Vagina (tissue), 2 donors: ENCODE data around the gene PPP1R9B. TPM values are rescaled to one million over a fixed set of nuclear protein-coding genes. Genes with fewer than 3 reads are reported as not detected.

ENCODE experiments used
- DNase-seq, 2 donors: peaks; one replicate each; pipeline ENCODE4 v3.0.0-alpha.2; 2017; ENCODE audit errors: extremely low spot score in 2 of 2
- H3K27ac ChIP-seq: fragments of 200-600 bp; sonication (generic); one replicate; pipeline ENCODE4 v1.5.1; 2019
- H3K27me3 ChIP-seq: fragments of 200-600 bp; sonication (generic); one replicate; pipeline ENCODE4 v1.5.1; 2019
- H3K36me3 ChIP-seq, 2 donors: fragments of 200-600 bp; sonication (generic); one replicate each; pipeline ENCODE4 v1.5.1; 2017 to 2019
- H3K4me1 ChIP-seq: fragments of 200-600 bp; sonication (generic); one replicate; pipeline ENCODE4 v1.5.1; 2019
- H3K4me3 ChIP-seq, 2 donors: fragments of 200-600 bp; sonication (generic); 1 replicate in 1 of 2; 2 replicates in 1 of 2; pipeline ENCODE4 v1.5.1; 2016 to 2019
- H3K9me3 ChIP-seq: fragments of 200-600 bp; sonication (generic); one replicate; pipeline ENCODE4 v1.5.1; 2019
- CTCF ChIP-seq, 3 experiments: fragments of 450-650 bp in 2 of 3; fragments of 200-600 bp in 1 of 3; sonication (generic) in 1 of 3; IDR thresholded peaks; one replicate each; pipeline ENCODE4 v1.5.1; 2017 to 2019; ENCODE audit warnings: antibody characterized with exemption in 3 of 3, mild to moderate bottlenecking in 2 of 3, moderate library complexity in 2 of 3
- POLR2A ChIP-seq, 2 donors: fragments of 450-650 bp; IDR thresholded peaks; one replicate each; pipeline ENCODE4 v1.6.1; 2017; ENCODE audit warnings: antibody characterized with exemption in 2 of 2, mild to moderate bottlenecking in 2 of 2, moderate library complexity in 2 of 2
- POLR2AphosphoS5 ChIP-seq, 2 donors: sonication (generic); formaldehyde crosslinking; IDR thresholded peaks; one replicate each; pipeline ENCODE4 v1.9.0; 2017; ENCODE audit warnings: antibody characterized with exemption in 2 of 2, mild to moderate bottlenecking in 2 of 2, low read depth in 1 of 2; ENCODE audit not compliant: insufficient read depth in 1 of 2
- intact Hi-C: fragments of 100-400 bp; cut with DNase I; formaldehyde crosslinking; loops from one replicate; pipeline ENCODE4 v1.15.1; 2023
- total RNA-seq: library from RNA; depleted of rRNA; stranded (reverse); fragments of >200 nt; gene quantifications from one replicate; pipeline ENCODE4 v1.2.3, GENCODE V29; 2016

Gene PPP1R9B
- total RNA-seq, 1 donor from 2014 or later: 37.6 TPM

GRCh38 chr17:50110591-50111349 lies 39.7 kb downstream of the PPP1R9B start:
- DNase-seq: no peak
- Histone ChIP-seq H3K4me1 (peaks cover 25% of the 10 kb centered on the region), H3K27me3 (no peaks in the 10 kb centered on the region), H3K27ac (peak overlapping the region; percentile 57), H3K36me3 (peaks cover 0 to 47% of the 10 kb centered on the region in 2 donors), H3K9me3 (no peaks in the 10 kb centered on the region), H3K4me3 (no peak overlapping the region)
- no peak for TF ChIP-seq CTCF (IDR thresholded peaks at IDR 0.05)
- TF ChIP-seq POLR2A (IDR thresholded peaks at IDR 0.05): no peak
- intact Hi-C loops: loop anchor here (10.0 kb wide), 1 partner anchor 184 kb away; no protein-coding TSS in a partner anchor

- TF ChIP-seq CTCF (IDR thresholded peaks at IDR 0.05) (no peak), POLR2A (IDR thresholded peaks at IDR 0.05) (no peak), POLR2AphosphoS5 (IDR thresholded peaks at IDR 0.05; ENCODE audit: insufficient read depth in 1 of 2, low read depth in 1 of 2) (no peak)
- H3K4me1 ChIP-seq: peaks cover 25% of the 10 kb centered on the region
- peaks cover 0 to 47% of the 10 kb centered on the region in 2 donors for H3K36me3 ChIP-seq
- no peak for DNase-seq
- no peak overlapping the region for H3K4me3 ChIP-seq
- H3K27me3 ChIP-seq: no peaks in the 10 kb centered on the region
- no peak overlapping the region for H3K27ac ChIP-seq
- intact Hi-C loops: loop anchor here (10.0 kb wide), 1 partner anchor 185 kb away; no protein-coding TSS in a partner anchor
- no peaks in the 10 kb centered on the region for H3K9me3 ChIP-seq
Observed at GRCh38 chr17:50109785-50110184, 40.7 kb downstream of the PPP1R9B start.

GRCh38 chr17:50109207-50109606 lies 41.3 kb downstream of the PPP1R9B start:
- DNase-seq: no peak
- H3K36me3 ChIP-seq: peaks cover 0 to 47% of the 10 kb centered on the region in 2 donors
- no peak overlapping the region for H3K4me3 ChIP-seq
- no peaks in the 10 kb centered on the region for H3K27me3 ChIP-seq
- peaks cover 25% of the 10 kb centered on the region for H3K4me1 ChIP-seq
- TF ChIP-seq POLR2AphosphoS5 (IDR thresholded peaks at IDR 0.05; ENCODE audit: insufficient read depth in 1 of 2, low read depth in 1 of 2): no peak
- no peak for TF ChIP-seq CTCF (IDR thresholded peaks at IDR 0.05)
- H3K27ac ChIP-seq: no peak overlapping the region
- H3K9me3 ChIP-seq: no peaks in the 10 kb centered on the region
- intact Hi-C loops: no loop called here

- Histone ChIP-seq H3K4me3 (no peak overlapping the region), H3K27ac (no peak overlapping the region), H3K4me1 (peaks cover 24% of the 10 kb centered on the region), H3K9me3 (no peaks in the 10 kb centered on the region), H3K27me3 (no peaks in the 10 kb centered on the region), H3K36me3 (peaks cover 0 to 47% of the 10 kb centered on the region in 2 donors)
- no peak for TF ChIP-seq CTCF (IDR thresholded peaks at IDR 0.05)
- TF ChIP-seq POLR2AphosphoS5 (IDR thresholded peaks at IDR 0.05; ENCODE audit: insufficient read depth in 1 of 2, low read depth in 1 of 2): no peak
- TF ChIP-seq POLR2A (IDR thresholded peaks at IDR 0.05): no peak
- no peak for DNase-seq
- intact Hi-C loops: no loop called here
Observed at GRCh38 chr17:50108556-50108955, 41.9 kb downstream of the PPP1R9B start.

- no peaks in the 10 kb centered on the region for H3K27me3 ChIP-seq
- no peaks in the 10 kb centered on the region for H3K9me3 ChIP-seq
- intact Hi-C loops: no loop called here
- no peak for DNase-seq
- H3K4me3 ChIP-seq: no peak overlapping the region
- H3K36me3 ChIP-seq: peaks cover 0 to 47% of the 10 kb centered on the region in 2 donors
- peaks cover 29% of the 10 kb centered on the region for H3K4me1 ChIP-seq
- no peak overlapping the region for H3K27ac ChIP-seq
- TF ChIP-seq POLR2A (IDR thresholded peaks at IDR 0.05) (no peak), CTCF (IDR thresholded peaks at IDR 0.05) (no peak), POLR2AphosphoS5 (IDR thresholded peaks at IDR 0.05; ENCODE audit: insufficient read depth in 1 of 2, low read depth in 1 of 2) (peak in 1 of 2 donors; percentile 28)
Observed at GRCh38 chr17:50107790-50108414, 42.6 kb downstream of the PPP1R9B start.
